ENCODE results near the gene MYNN.

MYNN gene

GRCh38 chr3:169827712-169828111 is 54.5 kb downstream of the MYNN start:
- DNase-seq (ENCODE audit: low read depth in 2 of 2): no peak

DNA sequence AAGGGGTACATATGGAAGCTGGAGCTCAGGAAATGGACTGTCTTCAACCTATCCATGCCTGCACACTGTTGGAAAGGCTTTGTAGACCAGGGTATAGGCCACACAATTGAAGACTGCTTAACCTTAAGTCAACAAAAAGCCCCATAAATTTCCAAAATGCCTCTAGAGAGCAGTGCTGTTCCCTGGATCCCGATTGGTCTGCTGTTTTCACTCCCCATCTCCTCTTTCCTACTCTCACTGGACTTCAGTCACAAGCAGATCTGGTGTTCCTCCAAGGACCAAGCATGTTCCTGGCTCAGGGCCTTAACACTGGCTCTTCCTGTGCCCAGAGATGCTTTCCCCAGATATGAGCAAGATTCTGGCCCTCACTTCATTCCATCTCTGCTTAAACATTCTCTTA is 62.3 kb downstream of the MYNN start:
- no peak for DNase-seq (ENCODE audit: low read depth in 2 of 2)

GRCh38 chr3:169836078-169836941 is 63.1 kb downstream of the MYNN start:
- no peak for DNase-seq (ENCODE audit: low read depth in 2 of 2)

GRCh38 chr3:169836942-169837275 is 63.7 kb downstream of the MYNN start:
- DNase-seq (ENCODE audit: low read depth in 2 of 2): no peak

DNA sequence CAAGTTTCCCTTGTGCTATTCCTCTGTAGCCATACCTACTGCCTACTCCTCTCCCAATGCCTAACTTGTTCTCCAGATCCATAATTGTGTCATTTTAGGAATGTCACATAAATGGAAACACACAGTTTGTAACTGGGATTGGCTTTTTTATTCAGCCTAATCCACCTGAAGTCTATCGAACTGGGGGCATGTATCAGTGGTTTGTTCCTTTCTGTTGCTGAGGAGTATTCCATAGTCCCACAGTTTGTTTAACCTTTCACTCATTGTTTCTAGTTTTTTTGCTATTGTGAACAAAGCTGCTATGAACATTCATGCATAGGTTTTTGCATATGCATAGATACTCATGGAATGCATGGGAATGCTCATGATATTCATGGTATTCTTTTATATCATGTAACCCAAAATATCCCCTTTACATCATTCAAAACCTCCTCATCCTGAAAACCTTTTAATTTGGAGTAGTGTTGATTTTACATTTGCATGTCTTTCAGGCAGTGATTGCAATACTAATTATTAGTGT is 65.4 kb downstream of the MYNN start:
- no peak for DNase-seq (ENCODE audit: low read depth in 2 of 2)
